Neural cell (in vitro differentiated cells): ENCODE data around the gene OR5B3.

ENCODE experiments used
- CTCF ChIP-seq: fragments of 450-650 bp; IDR thresholded peaks from 2 replicates; pipeline ENCODE4 v1.5.1; 2014; ENCODE audit warnings: antibody characterized with exemption, mild to moderate bottlenecking, moderate library complexity; ENCODE audit not compliant: poor library complexity, severe bottlenecking
- EP300 ChIP-seq: fragments of 450-650 bp; conservative IDR thresholded peaks from 2 replicates; pipeline ENCODE4 v1.6.1; 2014; ENCODE audit warnings: antibody characterized with exemption, mild to moderate bottlenecking, moderate library complexity; ENCODE audit not compliant: poor library complexity, severe bottlenecking
- EZH2 ChIP-seq: fragments of 200-600, 300-800 bp; shearing (Covaris generic), sonication (generic); IDR thresholded peaks from 2 replicates; pipeline ENCODE4 v1.6.1; 2014; ENCODE audit warnings: antibody characterized with exemption, low read length, borderline replicate concordance, mild to moderate bottlenecking; ENCODE audit not compliant: insufficient read depth, poor library complexity, severe bottlenecking
- MXI1 ChIP-seq: fragments of 450-650 bp; conservative IDR thresholded peaks from 2 replicates; pipeline ENCODE4 v1.6.1; 2014; ENCODE audit warnings: antibody characterized with exemption, mild to moderate bottlenecking; ENCODE audit not compliant: poor library complexity, severe bottlenecking
- SMC3 ChIP-seq: fragments of 450-650 bp; conservative IDR thresholded peaks from 2 replicates; pipeline ENCODE4 v1.6.1; 2014; ENCODE audit warnings: antibody characterized with exemption, mild to moderate bottlenecking, moderate library complexity; ENCODE audit not compliant: poor library complexity
- TF ChIP-seq, protein P1 (sequence below): IDR thresholded peaks from 2 replicates; pipeline ENCODE4 v1.6.1; 2012; ENCODE audit warnings: borderline replicate concordance

DNA sequence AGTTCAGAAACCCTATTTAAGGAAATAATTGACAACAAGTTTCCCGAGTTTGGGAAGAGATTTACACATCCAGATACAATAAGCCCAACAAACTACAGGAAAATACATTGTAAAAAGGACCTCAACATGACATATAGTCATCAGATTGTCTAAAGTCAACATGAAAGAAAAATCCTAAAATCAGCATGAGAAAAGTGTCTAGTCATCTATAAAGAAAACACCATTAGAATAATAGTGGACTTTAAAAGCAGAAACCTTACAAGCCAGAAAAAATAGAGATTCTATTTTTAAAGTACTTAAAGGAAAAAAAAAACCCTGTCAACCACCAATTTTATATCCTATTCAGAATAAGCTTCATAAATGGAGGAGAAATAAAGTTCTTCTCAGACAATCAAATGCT lies 22.6 kb upstream of the OR5B3 start:
- no peak for TF ChIP-seq EZH2
- TF ChIP-seq EP300 = no peak
- TF ChIP-seq CTCF = no peak
- no peak for TF ChIP-seq SMC3
- TF ChIP-seq MXI1 = no peak
- TF ChIP-seq, protein P1, sequence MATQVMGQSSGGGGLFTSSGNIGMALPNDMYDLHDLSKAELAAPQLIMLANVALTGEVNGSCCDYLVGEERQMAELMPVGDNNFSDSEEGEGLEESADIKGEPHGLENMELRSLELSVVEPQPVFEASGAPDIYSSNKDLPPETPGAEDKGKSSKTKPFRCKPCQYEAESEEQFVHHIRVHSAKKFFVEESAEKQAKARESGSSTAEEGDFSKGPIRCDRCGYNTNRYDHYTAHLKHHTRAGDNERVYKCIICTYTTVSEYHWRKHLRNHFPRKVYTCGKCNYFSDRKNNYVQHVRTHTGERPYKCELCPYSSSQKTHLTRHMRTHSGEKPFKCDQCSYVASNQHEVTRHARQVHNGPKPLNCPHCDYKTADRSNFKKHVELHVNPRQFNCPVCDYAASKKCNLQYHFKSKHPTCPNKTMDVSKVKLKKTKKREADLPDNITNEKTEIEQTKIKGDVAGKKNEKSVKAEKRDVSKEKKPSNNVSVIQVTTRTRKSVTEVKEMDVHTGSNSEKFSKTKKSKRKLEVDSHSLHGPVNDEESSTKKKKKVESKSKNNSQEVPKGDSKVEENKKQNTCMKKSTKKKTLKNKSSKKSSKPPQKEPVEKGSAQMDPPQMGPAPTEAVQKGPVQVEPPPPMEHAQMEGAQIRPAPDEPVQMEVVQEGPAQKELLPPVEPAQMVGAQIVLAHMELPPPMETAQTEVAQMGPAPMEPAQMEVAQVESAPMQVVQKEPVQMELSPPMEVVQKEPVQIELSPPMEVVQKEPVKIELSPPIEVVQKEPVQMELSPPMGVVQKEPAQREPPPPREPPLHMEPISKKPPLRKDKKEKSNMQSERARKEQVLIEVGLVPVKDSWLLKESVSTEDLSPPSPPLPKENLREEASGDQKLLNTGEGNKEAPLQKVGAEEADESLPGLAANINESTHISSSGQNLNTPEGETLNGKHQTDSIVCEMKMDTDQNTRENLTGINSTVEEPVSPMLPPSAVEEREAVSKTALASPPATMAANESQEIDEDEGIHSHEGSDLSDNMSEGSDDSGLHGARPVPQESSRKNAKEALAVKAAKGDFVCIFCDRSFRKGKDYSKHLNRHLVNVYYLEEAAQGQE = no peak
